GM21529 (cell line): ENCODE measurements around the gene SCYL1.
"Not testable (repeated sequence)": the region's sequence is repeated elsewhere in the genome, so short reads cannot be mapped to it uniquely, and the experiment has no call there.

Experiments
- ATAC-seq: cut with Tn5 transposase; IDR thresholded peaks from one replicate; pipeline ENCODE4 v1.9.1; 2021; ENCODE audit not compliant: unreplicated experiment

Gene SCYL1

DNA sequence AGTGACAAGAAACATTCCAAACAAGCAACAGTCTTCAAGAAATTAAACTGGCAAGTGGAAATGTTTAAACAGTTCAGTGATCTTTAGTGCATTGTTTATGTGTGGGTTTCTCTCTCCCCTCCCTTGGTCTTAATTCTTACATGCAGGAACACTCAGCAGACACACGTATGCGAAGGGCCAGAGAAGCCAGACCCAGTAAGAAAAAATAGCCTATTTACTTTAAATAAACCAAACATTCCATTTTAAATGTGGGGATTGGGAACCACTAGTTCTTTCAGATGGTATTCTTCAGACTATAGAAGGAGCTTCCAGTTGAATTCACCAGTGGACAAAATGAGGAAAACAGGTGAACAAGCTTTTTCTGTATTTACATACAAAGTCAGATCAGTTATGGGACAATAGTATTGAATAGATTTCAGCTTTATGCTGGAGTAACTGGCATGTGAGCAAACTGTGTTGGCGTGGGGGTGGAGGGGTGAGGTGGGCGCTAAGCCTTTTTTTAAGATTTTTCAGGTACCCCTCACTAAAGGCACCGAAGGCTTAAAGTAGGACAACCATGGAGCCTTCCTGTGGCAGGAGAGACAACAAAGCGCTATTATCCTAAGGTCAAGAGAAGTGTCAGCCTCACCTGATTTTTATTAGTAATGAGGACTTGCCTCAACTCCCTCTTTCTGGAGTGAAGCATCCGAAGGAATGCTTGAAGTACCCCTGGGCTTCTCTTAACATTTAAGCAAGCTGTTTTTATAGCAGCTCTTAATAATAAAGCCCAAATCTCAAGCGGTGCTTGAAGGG lies 20.0 kb upstream of the SCYL1 start:
- no peak for ATAC-seq

DNA sequence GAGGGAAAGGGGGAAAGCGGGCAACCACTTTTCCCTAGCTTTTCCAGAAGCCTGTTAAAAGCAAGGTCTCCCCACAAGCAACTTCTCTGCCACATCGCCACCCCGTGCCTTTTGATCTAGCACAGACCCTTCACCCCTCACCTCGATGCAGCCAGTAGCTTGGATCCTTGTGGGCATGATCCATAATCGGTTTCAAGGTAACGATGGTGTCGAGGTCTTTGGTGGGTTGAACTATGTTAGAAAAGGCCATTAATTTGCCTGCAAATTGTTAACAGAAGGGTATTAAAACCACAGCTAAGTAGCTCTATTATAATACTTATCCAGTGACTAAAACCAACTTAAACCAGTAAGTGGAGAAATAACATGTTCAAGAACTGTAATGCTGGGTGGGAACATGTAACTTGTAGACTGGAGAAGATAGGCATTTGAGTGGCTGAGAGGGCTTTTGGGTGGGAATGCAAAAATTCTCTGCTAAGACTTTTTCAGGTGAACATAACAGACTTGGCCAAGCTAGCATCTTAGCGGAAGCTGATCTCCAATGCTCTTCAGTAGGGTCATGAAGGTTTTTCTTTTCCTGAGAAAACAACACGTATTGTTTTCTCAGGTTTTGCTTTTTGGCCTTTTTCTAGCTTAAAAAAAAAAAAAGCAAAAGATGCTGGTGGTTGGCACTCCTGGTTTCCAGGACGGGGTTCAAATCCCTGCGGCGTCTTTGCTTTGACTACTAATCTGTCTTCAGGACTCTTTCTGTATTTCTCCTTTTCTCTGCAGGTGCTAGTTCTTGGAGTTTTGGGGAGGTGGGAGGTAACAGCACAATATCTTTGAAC lies 19.2 kb upstream of the SCYL1 start:
- ATAC-seq, result no peak

DNA sequence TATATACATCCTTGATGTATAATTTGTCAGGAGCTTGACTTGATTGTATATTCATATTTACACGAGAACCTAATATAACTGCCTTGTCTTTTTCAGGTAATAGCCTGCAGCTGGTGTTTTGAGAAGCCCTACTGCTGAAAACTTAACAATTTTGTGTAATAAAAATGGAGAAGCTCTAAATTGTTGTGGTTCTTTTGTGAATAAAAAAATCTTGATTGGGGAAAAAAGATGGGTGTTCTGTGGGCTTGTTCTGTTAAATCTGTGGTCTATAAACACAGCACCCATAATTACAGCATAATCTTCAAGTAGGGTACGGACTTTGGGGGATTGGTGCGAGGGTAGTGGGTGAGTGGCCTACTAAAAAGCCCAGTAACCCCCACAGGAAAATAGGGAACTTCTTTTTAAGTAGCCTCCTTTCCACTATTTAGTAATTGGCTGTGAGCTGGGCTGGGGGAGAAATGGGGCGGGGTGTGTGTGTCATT lies 18.6 kb upstream of the SCYL1 start:
- no peak for ATAC-seq

DNA sequence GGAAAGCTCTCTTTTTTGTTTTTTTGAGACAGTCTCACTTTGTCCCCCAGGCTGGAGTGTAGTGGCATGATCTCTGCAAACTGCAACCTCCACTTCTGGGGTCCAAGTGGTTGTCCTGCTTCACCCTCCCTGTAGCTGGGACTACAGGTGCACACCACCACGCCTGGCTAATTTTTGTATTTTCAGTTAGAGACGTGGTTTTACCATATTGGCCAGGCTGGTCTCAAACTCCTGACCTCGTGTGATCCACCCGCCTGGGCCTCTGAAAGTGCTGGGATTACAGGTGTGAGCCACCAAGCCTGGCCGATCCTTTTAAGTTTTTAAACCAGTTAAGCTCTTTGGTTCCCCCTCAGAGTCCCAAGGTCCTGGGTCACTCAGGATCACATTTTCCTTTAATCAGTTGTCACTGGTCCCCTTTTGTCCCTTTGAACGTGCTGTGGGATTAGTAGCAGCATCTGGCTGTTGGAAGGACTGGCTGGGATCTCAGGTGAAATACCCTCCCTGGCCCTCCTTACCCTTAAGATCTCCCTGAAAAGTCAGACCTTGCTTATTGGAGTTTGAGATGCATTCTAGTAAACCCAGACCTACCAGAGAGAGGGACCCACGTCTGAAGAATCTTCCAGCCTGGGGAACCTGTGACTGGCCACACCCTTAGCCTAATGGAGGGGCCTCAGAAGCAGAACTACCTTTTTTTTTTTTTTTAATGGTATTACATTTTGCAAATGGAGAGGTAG lies 17.9 kb upstream of the SCYL1 start:
- peak; percentile 40 for ATAC-seq

DNA sequence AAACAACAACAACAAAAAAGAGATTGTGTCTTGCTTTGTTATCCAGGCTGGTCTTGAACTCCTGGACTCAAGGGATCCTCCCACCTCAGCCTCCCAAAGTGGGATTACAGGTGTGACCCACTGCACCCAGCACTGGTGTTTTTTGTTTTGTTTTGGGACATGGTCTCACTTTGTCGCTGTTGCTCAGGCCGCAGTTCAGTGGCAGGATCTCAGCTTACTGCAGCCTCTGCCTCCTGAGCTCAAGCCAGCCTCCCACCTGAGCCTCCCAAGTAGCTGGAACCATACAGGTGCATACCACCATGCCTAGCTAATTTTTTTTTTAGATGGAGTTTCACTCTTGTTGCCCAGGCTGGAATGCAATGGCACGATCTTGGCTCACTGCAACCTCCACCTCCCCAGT lies 12.6 kb upstream of the SCYL1 start:
- ATAC-seq, result not testable (repeated sequence)

DNA sequence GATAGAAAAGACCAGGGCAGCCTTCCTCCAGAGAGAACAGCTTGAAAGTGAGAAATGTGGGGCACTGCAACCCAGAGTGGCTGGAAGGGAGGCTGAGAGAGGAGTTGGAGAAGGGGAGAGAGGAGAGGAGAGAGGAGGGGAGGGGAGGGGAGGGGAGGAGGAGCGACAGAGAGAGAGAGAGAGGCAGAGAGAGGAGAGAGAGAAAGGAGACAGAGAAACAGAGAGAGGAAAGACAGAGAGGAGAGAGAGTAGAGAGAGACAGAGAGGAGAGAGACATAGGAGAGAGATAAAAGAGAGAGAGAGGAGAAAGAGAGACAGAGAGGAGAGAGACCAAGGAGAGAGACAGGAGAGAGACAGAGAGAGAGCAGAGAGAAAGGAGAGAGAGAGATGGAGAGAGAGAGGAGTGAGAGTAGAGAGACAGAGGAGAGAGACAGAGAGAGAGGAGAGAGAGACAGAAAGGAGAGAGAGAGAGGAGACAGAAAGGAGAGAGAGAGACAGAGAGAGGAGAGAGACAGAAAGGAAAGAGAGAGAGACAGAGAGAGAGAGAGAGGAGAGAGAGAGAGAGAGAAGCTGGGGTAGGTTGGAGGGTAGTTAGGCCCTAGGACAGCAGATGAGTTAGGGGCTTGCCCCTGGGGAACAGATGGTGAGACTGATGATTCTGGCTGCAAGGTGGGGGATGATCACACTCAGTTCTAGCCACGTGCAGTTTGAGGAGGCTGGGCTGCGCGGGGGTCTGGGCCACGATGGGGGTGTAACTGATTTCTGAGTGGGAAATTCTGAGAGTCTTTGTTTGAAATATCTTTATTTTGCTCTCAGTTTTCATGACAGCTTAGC lies 8.5 kb upstream of the SCYL1 start:
- ATAC-seq, result no peak

DNA sequence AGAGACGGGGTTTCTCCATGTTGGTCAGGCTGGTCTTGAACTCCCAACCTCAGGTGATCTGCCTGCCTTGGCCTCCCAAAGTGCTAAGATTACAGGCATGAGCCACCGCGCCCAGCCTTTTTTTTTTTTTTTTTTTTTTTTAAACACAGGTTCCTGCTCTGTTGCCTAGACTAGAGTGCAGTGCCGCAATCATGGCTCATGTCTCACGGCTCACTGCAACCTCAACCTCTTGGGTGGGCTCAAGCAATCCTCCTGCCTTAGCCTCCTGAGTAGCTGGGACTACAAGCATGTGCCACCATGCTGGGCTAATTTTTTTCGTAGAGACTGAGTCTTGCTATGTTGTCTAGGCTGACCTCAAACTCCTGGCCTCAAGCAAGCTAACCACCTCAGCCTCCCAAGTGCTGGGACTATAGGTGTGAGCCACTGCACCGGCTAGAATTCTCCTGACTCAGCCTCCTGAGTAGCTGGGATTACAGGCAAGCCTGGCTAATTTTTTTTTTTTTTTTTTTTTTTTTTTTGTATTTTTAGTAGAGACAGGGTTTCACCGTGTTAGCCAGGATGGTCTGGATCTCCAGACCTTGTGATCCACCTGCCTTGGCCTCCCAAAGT lies 5.8 kb upstream of the SCYL1 start:
- ATAC-seq, result not testable (repeated sequence)

DNA sequence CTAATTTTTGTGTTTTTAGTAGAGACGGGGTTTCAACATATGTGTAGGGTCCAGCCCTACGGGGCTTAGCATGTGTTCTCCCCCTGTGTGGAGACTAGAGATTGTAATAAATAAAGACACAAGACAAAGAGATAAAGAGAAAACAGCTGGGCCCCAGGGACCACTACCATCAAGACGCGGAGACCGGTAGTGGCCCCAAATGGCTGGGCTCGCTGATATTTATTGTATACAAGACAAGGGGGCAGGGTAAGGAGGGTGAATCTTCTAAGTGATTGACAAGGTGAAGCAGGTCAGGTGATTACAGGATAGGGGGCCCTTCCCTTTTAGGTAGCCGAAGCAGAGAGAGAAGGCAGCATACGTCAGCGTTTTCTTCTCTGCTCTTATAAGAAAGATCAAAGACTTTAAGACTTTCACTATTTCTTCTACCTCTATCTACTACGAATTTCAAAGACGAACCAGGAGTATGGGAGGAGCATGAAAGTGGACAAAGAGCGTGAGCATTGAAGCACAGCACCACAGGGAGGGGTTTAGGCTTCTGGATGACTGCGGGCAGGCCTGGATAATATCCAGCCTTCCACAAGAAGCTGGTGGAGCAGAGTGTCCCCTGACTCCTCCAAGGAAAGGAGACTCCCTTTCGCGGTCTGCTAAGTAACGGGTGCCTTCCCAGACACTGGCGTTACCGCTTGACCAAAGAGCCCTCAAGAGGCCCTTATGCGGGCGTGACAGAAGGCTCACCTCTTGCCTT lies 2.9 kb upstream of the SCYL1 start:
- not testable (repeated sequence) for ATAC-seq

DNA sequence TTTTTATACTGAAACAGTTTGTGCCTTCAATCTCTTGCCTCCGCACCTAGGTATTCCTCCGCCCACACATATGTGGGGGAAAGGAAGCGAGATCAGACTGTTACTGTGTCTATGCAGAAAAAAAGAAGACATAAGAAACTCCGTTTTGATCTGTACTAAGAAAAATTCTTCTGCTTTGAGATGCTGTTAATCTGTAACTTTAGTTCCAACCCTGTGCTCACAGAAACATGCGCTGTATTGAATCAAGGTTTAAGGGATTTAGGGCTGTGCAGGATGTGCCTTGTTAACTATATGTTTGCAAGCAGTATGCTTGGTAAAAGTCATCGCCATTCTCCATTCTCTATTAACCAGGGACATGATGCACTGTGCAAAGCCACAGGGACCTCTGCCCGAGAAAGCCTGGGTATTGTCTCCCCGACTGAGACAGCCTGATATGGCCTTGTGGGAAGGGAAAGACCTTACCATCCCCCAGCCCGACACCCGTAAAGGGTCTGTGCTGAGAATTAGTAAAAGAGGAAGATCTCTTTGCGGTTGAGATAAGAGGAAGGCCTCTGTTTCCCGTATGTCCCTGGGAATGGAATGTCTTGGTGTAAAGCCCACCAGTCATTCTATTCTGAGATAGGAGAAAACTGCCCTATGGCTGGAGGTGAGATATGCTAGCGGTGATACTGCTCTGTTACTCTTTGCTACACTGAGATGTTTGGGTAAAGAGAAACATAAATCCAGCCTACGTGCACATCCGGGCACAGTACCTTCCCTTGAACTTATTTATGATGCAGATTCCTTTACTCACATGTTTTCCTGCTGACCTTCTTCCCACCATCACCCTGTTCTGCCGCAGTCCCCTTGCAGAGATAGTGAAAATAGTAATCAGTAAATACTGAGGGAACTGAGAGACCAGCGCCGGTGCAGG lies 1.9 kb upstream of the SCYL1 start:
- ATAC-seq, result not testable (repeated sequence)

DNA sequence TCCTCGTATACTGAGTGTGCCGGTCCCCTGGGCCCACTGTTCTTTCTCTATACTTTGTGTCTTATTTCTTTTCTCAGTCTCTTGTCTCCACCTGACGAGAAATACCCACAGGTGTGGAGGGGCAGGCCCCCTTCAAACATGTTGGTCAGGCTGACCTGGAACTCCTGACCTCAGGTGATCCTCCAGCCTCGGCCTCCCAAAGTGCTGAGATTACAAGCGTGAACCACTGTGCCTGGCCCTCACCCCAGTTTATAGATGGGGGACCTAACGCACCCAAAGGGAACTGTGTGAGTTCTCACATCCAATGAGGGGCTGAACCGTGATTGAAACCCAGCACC lies 1.3 kb upstream of the SCYL1 start:
- not testable (repeated sequence) for ATAC-seq

DNA sequence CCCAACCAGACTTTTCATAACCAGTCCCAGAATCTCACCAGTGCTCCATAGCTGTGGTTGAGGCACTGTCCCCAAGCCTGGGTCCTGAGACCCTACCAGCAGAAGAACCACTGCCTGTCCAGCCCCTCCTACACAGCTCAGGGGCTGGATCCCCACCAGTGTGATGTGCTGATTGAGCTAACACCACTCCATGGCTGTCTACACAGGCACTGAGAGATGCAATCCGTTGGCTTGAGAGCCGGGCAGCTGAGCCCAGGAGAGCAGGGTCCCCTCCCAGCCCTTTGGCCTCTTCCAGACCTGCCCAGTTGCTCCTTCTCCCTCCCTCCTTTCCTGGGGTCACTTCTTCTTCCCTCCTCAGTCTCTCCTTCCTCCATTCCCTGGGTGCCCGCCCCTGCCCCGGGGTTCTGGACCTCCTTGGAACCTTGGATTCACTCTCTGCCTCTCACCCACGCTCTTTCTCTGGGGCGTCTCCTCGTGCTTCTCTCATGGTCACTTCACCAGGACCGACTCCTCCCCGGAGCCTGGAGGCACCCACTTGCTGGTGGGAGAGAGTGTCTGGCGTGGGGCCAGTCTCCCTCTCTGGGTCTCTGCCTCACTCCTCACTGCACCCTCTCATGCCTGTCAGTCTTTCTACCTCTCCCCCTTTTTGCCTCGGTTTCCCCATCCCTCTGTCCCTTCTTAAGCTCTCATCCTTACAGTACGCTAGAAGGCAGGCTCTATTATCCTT lies 706 bp upstream of the SCYL1 start:
- no peak for ATAC-seq

DNA sequence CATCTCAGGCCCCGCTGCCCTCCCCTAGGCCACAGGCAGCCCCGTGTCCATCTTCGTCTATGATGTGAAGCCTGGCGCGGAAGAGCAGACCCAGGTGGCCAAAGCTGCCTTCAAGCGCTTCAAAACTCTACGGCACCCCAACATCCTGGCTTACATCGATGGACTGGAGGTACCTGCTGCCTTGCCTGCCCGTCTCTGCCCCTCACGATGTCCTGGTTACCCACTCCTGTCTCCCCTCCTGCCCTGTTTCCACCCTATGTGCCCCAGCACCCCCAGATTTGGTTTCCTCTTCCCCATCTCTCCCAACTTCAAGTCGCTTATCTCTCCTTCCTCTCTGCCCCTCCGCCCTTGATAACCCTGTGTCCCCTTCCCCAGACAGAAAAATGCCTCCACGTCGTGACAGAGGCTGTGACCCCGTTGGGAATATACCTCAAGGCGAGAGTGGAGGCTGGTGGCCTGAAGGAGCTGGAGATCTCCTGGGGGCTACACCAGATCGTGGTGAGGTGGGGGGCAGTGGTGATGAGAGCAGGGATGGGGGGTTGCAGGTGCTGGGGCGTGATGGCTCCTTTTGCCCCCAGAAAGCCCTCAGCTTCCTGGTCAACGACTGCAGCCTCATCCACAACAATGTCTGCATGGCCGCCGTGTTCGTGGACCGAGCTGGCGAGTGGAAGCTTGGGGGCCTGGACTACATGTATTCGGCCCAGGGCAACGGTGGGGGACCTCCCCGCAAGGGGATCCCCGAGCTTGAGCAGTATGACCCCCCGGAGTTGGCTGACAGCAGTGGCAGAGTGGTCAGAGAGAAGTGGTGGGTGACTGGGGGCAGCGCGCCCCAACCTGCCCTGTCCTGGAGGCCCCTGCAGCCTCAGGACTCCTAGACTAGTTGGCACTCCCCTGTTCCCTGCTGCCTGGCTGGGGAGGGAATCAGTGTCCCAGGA lies 930 bp downstream of the SCYL1 start:
- no peak for ATAC-seq

DNA sequence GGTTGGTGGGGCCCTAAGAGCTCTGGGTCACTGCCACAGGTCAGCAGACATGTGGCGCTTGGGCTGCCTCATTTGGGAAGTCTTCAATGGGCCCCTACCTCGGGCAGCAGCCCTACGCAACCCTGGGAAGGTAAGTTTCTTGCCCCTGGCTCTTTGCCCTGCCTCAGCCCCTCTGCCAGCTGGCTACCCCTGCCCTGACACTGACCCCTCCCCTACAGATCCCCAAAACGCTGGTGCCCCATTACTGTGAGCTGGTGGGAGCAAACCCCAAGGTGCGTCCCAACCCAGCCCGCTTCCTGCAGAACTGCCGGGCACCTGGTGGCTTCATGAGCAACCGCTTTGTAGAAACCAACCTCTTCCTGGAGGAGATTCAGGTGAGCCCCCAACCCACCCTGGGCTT lies 1.9 kb downstream of the SCYL1 start:
- ATAC-seq, result no peak

DNA sequence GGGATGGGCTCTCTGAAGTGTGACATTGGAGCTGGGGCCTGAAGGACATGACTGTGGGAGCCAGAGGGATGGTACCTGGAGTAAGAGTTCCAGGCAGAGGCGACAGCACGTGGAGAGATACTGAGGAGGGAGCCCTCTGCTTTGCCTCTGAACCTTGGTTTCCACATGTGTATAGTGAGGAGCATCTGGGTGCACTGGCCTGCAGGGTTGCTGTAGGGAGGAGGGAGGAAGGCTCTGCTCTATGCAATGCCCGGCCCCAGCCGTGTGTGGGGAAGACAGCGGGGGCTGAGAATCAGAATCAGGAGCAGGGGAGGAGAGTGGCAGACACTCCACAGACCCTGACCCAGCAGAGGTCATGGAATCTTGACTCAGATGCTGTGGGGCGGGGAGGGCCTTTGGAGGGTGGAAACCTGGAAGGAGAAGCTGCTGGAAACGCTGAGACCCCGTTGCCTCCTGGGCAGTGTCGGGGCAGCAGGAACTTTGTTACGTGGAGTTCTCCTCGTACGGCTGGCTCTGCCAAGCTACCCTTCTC lies 4.0 kb downstream of the SCYL1 start:
- ATAC-seq, result no peak

DNA sequence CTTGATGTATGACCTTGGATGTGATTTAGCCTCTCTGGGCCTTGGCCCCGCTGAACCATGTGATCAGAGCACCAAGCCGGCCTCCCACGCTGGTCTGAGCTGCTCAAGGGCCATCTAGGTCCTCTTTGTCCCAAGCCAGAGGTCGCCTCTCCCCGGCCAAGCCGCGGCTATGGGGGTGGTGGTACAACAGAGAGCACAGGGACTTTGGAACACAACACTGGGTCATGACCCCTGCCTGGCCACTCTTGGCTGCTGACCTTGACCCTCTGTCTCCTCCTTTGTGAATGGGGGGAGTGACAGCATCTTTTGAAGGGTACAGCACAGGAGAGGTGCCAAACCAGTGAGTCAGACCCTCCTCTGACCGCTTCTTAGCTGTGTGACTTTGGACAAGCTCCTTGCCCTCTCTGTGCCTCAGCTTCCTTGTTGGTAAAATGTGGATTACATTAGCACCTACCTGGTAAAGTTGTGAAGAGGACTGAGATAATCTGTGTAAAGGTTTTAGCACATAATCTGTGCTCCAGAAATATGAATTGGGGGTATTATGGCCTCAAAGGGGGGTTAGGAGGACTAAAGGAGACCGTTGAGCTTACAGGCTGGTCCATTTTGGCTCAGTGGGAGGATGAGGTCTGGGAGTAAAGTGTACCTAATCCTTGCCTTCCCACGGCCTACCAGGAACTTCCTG lies 4.7 kb downstream of the SCYL1 start:
- ATAC-seq, result no peak

DNA sequence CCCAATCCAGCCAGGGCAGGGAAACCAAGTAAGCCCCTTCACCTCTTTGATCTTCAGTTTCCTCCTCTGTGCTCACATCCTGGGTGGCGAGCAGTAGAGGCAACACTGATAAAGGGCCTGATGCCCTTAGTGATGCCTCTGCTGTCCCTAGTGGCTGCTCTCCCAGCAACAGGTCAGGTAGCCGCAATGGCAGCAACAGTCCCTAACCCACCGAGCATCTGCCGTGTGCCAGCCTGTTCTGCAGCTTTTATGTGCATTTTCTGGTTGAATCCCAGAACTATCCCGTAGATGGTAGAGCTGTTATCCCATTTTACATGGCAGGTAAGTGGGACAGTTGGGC lies 5.2 kb downstream of the SCYL1 start:
- ATAC-seq, result no peak
